Eye (tissue), 1 donor: ENCODE data around the gene FAM114A1.

ENCODE experiments used
- DNase-seq: peaks from one replicate; pipeline ENCODE4 v3.0.0-alpha.2; 2015

FAM114A1 gene

GRCh38 chr4:38867478-38868058 is at the start of gene FAM114A1:
TSS of gene FAM114A1 (plus strand) at chr4:38867806. CDS start at chr4:38878079, 10,273 bp downstream.
- DNase-seq = peak; percentile 72

- DNase-seq = no peak
These were observed 49.1 kb upstream of the FAM114A1 start for GRCh38 chr4:38818441-38818976.

GRCh38 chr4:38819569-38819968 is 48.0 kb upstream of the FAM114A1 start:
- no peak for DNase-seq

GRCh38 chr4:38820329-38821061 is 47.1 kb upstream of the FAM114A1 start:
- DNase-seq = no peak

- no peak for DNase-seq
These were observed 45.9 kb upstream of the FAM114A1 start for GRCh38 chr4:38821739-38822138.

DNA sequence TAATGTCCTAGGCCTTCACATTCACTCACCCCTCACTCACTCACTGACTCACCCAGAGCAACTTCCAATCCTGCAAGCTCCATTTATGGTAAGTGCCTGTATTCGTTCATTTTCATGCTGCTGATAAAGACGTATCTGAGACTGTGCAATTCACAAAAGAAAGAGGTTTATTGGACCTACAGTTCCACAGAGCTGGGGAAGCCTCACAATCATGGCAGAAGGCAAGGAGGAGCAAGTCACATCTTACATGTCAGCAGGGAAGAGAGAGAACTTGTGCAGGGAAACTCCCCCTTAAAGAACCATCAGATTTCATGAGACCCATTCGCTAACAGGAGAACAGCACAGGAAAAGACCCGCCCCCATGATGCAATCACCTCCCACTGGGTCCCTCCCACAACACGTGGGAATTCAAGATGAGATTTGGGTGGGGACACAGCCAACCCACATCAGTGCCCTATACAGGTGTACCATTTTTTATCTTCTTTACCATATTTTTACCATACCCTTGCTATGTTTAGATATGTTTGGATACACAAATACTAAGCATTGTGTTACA is 44.8 kb upstream of the FAM114A1 start:
- DNase-seq = no peak

DNA sequence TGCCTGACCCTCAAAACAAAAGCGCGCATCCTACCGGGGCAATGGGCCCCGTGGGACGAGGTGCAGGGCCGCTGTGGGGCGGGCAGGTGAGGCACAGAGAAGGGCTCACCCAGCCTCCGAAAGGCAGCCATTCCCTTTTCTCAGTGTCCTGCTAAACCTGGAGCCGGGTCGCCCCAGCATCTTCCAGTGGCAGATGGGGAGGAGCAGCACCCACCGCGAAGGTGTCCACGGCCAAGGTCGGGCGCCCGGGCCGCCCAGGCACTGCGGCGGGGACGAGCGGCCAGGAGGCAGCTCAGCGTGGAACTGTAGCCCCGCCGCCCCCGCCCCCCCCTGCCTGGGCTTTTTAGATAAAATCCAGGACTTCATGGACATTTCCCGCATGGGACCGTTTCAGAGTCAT is 43.8 kb upstream of the FAM114A1 start:
- DNase-seq = no peak

DNA sequence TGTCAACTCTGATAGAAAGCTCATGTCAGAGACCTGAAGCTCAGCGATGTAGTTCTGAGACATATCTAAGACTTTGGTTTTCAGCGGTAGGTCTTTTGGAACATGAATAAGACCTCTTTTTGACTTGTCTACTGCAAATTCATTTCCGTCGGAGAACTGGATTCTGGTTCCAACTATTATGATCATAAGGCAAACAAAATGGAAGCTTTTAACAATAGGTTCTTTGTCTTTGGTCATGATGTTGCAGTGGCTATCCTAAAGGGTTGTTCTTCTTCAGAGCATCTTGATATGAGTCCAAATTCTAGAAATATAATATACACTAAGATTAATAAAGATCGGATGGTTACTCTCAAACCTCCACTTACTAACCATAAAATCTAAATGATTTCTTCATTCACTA is 38.4 kb upstream of the FAM114A1 start:
- DNase-seq = no peak

DNA sequence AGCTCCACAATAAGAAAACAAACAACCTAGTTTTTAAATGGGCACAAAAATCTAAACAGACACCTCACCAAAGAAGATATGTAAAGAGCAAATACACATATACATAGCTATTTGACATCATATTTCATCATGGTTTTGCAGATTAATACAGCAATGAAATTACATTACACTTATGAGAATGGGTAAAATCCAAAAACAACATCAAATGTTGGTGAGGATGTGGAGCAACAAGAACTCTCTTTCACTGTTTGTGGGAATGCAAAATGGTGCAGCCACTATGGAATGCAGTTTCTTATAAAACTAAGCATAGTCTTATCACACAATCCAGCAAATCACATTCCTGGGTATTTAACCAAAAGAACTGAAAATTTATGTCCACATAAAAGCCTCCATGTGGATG is 36.0 kb upstream of the FAM114A1 start:
- no peak for DNase-seq

DNA sequence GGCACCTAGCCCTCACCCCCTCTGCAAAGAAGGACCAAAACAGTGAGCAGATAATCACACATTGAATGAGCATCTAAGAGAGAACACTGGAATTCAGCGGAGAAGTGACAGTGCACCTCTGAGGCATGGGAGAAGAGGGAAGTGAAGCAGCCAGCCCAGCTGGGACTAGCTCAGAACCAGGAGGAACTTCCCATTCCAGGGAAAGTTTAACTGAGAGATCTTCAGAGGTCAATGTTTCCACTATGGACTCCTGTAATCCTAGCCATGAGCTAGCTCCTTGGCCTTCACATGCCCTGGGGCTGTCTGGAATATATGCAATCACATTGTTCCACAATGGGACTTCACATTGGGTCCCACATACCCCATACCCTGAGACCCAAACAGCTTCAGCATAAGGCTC is 35.4 kb upstream of the FAM114A1 start:
- DNase-seq = no peak

GRCh38 chr4:38832624-38833528 is 34.7 kb upstream of the FAM114A1 start:
- no peak for DNase-seq

- no peak for DNase-seq
These were observed 33.0 kb upstream of the FAM114A1 start for GRCh38 chr4:38834570-38834969.

DNA sequence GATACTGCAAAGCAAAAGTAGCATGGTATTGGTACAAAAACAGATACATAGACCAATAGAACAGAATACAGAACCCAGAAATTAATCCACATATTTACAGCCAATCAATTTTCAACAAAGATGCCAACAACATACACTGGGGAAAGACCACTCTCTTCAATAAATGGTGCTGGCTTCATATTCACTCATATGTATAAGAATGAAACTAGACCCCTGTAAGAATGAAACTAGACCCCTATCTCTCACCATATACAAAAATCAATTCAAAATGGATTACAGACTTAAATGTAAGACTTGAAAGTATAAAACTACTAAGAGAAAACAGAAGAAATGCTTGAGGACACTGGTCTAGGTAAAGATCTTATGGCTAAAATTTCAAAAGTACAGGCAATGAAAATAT is 30.3 kb upstream of the FAM114A1 start:
- DNase-seq = no peak

DNA sequence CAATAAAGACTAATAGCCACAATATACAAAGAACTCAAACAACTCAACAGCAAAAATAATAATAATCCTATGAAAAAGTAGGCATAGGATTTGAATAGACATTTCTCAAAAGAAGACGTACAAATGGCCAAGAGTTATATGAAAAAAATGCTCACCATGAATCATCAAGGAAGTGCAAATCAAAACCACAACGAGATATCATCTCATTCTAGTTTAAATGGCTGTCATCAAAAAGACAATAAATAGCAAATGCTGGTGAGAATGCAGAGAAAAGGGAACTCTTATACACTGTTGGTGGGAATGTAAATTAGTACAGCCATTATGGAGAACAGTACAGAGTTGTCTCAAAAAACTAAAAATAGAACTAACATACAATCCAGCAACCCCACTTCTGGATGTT is 29.8 kb upstream of the FAM114A1 start:
- no peak for DNase-seq

- DNase-seq = no peak
These were observed 24.6 kb upstream of the FAM114A1 start for GRCh38 chr4:38842994-38843393.

DNA sequence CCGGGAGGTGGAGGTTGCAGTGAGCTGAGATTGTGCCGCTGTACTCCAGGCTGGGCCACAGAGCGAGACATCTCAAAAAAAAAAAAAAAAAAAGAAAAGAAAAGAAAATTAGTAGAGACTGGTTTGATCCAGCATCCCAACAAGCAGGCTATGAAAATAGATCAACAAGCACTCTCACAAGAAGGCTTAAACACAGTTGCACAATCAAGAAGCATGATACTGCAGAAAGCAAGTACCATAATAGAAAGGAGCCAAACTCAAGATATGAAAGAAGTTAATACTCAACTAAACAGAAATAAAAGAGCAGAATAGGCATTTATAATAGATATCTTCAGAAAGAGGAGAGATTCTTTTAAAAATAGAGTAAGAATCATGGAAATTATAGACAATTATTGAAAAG is 21.6 kb upstream of the FAM114A1 start:
- no peak for DNase-seq

DNA sequence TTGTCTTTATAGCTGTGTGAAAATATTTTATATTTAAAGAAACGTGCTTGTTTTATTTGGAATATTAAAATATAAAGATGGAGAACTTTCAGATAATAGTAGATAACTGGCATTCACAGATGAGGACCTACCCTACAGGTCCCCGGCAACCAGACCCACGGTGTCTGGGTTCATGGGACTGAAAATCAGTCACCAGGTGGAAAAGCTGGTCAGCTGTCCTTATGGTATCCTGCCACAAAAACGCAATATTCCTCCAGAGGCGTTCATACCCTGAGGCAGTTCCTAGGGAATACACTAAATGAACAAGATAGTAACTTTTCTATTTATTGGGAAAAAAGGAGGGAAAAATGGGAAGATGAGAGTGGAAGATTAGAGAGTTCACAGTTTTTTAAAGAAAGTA is 12.1 kb upstream of the FAM114A1 start:
- no peak for DNase-seq

DNA sequence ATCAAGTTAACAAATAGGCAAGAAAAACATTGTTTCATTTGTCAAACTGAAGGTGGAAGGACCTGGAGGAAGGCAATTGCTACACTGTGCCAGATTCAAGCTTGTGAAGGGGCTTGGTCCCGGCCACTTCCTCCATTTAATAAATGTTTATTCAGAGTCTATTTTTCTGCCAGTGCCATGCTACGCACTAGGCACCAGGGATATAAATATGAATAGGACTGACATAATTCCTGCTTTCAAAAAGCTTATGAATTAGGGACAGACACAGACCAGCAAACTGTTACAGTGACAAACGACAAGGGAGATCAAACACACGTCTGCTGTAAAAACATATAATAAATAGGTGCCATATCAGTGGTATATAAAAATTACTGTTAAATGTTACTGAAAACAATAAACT is 11.6 kb upstream of the FAM114A1 start:
- no peak for DNase-seq

DNA sequence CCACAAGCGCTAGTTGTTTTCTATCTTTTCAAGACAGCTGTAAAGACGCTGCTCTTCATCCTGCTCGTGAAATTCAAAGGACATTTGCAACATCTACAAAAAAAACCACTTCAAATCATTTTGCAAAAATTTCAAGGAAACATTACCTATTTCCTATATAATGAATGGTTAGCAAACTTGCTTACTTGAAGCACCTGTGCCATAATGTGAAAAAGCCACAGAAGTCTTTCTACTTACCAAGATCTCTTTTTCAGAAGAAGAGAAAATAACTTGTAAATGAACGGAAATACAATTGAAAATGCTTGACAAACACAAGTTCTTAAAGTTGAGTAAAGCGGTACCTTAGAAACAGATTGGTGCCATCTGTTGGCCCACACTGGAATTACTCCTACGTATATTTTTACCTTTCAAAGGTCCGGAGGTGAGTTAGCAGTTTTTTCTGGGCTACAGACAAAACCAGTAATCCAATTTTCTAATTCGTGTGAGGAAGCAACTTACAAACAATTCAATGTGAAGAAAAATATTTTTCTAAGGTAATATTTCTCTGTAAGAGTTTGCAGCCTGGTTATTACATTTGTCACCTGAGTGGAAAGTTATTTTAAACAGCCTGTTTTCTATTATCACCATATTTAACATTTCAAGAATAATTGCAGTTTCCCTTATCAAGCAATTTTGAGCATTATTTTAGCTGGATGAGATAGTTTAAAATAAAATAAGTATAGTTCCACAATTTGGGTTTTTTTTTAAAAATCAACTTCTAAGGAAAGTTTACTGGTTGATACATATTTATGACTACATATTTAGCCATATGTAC is 10.9 kb upstream of the FAM114A1 start, which contains the start of gene TLR6:
Gene TLR6, minus strand, starts transcription at position 294 of the 814 bp plus-strand sequence. CDS start 27,344 bp downstream, outside the sequence.
- peak; percentile 70 for DNase-seq

DNA sequence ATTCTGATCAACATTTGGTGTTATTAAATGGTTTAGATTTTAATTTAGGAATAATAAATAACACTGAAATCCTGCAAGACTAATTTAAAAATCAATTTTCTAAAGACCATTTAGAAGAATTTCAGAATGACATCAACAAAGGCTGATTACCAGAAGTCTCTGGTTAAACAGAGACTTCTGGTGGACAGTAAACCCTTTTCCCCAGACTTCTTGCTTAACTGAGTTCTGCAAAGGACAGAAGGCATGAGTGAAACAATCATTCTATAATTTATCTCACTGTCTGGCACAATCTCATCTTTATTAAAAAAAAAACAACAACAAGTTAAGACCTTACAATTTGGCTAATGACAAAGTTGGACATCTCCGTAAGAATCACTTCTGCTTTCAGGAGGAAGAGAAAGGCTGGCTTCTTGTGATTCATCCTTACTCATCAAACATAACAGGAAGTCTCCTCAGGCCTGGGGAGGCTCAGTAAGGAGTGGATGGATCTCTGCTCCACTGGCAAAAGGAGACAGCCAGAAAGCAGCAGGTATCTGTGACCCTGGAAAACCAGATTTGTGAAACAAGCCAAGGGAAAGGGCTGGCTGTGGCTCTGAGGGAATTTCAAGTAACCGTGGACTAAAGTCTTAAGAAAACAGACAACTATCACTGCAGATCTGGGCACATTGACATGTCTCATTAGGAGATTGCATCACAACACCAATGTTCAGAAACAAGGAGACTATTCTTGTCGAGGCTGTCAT is 10.1 kb upstream of the FAM114A1 start:
- no peak for DNase-seq

DNA sequence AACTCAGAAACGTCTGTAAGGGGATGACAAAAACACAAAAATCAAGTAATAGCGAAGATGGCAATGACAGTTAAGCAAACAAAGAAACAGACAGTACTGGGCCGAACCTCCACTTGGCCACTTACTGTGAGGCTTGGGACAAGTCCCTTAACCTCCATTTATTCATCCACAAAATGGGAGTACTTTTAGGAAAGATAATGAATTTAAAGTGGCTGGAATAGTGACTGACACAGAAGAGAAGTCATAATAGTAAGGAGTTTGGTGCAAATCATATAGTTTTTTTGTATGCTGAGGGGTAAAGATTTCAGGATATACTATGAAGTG is 9.5 kb upstream of the FAM114A1 start:
- no peak for DNase-seq

DNA sequence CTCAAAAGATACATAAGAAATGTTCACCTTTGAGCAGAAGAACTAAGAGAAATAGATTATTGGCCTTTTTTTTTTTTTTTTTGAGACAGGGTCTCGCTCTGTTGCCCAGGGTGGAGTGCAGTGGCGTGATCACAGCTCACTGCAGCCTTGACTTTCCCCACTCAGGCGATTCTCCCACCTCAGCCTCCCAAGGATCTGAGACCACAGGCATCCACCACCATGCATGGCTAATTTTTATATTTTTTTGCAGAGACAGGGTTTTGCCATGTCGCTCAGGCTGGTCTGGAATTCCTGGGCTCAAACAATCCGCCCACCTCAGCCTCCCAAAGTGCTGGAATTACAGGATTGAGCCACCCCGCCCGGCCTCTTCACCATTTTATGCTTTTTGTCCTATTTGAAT is 8.1 kb upstream of the FAM114A1 start:
- no peak for DNase-seq
